Activated CD8-positive, alpha-beta memory T cell treated with anti-CD3 and anti-CD28 coated beads, Interleukin-2, amount 50 U/mL, for 48 hours (primary cell): Measurements from ENCODE around the gene GOLGA6L25.
"Not testable (repeated sequence)": the region's sequence is repeated elsewhere in the genome, so short reads cannot be mapped to it uniquely, and the experiment has no call there.

Experiments used
- DNase-seq: peaks from one replicate; pipeline ENCODE4 v3.0.0-alpha.2; 2020

GOLGA6L25 gene

DNA sequence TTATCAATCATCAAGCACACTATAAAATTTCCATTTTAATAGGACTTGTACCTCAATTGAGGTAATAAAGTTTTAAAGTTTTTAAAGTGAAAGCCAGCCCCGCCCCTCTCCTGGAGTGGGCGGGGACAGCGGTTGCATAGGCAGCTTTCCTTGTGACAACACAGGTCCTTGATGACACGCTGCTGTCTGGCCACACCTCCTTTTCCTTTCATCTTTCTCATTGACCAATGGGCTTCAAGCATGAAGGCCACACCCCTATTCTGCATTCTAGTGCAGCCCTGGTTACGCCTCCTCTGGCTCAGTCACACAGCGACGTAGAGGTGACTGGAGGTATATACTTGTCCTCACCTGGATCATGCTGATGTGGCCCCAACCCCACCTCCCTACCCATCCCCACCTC lies at the start of gene GOLGA6L25:
TSS of gene GOLGA6L25 (plus strand) at position 301 of the 400 bp plus-strand sequence. CDS start at position 362, 61 bp downstream.
- not testable (repeated sequence) for DNase-seq

DNA sequence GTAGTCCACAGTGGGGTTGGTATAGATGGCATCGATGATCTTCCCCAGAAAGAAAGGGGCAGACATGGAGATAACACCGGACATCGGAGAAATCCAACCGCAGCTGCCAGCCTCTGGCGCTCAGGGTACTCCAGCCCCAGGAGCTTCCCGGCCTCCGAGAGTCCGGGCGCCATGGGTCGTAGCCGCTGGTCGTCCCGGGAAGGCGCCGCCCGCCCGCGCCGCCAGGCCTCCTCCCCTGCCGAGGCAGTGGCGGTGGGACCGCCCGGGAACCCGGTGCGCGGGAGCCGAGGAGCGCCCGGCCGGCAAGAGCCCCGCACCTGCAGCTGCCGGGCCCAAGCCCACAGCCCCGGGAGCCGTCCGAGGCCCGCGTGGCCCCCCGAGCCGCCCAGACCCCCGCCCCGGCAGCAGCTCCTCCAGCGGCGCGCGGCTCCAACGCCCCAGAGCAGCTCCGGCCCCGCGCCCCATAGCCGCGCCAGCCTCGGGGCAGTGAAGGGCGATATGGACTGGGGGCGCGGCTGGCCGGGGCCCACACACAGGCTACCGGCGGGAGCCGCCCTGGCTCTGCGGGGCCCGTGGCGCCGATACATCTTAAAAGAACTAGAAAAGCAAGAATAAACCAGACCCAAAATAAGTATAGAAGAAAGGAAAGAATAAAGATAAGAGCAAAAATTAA lies 45.0 kb upstream of the GOLGA6L25 start:
- not testable (repeated sequence) for DNase-seq

DNA sequence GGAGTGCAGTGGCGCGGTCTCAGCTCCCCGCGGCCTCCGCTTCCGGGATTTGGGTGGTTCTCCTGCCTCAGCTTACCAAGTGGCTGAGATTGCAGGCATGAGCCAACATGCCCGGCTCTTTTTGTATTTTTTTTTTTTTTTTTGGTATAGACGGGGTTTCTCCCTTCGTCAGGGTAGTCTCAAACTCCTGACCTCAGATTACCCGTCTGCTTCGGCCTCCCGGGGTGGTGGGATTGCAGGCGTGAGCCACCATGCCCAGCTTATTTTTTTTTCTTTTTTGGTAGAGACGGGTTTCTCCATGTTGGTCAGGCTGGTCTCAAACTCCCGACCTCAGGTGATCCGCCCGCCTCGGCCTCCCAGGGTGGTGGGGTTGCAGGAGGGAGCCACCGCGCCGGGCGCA lies 39.2 kb upstream of the GOLGA6L25 start:
- not testable (repeated sequence) for DNase-seq

DNA sequence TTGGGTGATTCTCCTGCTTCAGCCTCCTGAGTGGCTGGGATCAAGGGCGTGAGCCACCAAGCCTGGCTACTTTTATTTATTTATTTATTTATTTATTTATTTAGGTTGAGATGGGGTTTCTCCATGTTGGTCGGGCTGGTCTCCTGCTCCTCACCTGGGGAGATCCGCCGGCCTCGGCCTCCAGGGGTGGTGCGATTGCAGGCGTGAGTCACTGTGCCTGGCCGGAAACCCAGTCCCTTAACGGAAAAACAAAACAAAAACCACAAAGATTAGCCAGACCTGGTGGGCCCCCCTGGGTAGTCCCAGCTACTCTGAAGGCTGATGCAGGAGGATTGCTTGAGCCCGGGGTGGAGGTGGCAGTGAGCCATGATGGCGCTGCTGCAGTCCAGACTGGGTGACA lies 38.2 kb upstream of the GOLGA6L25 start:
- not testable (repeated sequence) for DNase-seq

- not testable (repeated sequence) for DNase-seq
These were observed 20.4 kb upstream of the GOLGA6L25 start, which contains the start of gene GOLGA8G for GRCh38 chr15:28532954-28533353. Gene GOLGA8G, minus strand, starts transcription at chr15:28532971. Its CDS starts 62 bp downstream, at chr15:28532909.

DNA sequence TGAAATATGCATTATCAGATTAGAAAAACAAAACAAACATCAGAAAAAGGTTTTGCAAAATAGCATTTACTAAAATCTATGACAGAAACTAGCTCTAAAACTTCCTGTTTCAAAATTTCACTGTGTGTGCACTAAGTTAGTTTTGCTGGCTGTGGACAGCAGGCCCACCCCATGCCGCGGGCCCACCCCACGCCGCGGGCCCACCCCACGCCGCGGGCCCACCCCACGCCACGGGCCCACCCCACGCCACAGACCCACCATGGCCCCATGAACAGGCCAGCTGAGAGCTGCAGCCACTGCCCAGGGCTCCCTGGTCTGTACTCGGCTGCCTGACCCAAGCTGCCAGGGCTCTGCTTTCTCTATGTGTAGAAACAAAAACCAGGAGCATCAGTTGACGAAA lies 20.0 kb downstream of the GOLGA6L25 start:
- DNase-seq = not testable (repeated sequence)

DNA sequence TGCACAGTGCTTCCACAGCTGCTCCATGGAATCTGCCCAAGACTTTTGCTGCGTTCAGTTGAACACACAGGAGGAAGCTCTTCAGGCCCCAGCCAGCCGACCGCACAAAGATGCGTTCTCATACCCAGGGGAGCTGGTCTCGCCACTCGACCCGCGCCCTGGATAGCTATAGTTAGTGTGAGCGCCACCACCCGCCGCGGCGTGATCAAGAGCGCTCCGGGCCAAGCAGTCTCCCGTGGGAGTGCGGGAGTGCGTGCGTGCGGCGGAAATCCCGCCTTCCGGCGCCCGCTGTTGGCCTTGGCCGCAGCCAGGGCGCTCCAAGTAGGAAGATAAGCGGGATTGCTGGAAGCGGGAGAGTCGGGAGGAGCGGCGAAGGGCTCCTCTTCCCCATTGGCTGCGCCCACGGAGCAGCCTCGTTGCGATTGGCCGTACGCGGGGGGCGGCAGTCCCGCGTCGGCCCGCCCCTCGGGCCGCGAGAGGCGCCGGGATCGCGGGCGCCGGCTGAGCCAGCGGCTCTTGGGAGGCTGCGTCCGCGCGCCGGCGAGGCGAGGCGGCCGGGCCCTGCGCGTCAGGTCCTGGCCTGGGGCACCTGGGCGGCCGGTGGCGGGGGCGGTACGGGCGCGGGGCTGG lies 35.7 kb downstream of the GOLGA6L25 start:
- not testable (repeated sequence) for DNase-seq

GRCh38 chr15:28589769-28590168 lies 36.4 kb downstream of the GOLGA6L25 start:
- DNase-seq = not testable (repeated sequence)

DNA sequence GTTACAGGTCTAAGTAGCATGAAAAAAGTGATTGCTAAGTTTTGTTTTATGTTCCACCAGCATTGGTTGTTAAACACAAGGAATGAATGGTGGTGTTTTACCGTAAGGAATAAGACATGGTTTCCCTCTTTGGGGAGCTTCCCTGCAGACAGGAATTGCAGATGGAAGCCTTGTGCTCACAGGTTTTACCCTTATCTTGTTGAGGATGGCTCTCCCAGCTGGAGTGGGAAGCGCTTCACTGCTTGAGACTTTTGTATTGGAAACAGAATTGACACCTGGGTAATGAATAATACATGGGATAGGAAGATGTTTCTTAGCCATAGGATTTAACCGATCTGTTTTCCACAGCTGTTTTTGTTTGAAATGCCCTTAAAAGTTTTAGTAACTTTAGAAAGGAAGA lies 39.0 kb downstream of the GOLGA6L25 start:
- not testable (repeated sequence) for DNase-seq

- DNase-seq = not testable (repeated sequence)
These were observed 40.2 kb downstream of the GOLGA6L25 start for GRCh38 chr15:28593424-28594129.

DNA sequence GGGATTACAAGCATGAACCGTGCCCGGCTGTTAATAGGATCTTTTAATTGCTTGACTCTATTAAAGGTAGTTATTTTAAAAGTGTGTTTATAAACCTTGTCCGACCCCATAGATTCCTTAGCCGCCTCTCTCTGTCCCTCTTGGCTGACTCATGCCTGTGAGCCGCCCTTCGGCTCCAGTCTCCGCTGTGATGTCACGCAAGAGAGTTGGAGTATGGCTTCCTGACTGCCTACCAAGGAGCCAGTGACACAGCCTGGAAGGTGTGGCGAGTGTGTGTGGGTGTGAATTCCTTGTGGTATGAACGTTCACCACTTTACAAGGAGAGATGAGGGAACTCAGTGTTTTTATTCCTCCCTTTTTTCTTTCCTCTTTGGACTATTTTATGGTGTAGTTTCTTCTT lies 44.1 kb downstream of the GOLGA6L25 start:
- not testable (repeated sequence) for DNase-seq

DNA sequence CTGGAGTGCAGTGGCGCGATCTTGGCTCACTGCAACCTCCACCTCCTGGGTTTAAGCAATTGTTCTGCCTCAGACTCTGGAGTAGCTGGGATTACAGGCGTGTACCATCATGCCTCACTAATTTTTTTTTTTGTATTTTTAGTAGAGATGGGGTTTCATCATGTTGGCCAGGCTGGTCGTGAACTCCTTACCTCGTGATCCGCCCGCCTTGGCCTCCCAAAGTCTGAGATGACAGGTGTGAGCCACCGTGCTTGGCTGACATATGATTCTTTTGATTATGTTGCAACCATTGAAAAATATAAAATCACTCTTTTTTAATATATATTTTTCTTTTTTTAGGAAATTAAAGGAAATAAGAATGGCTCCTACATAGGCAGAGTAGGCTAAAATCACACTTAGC lies 44.8 kb downstream of the GOLGA6L25 start:
- not testable (repeated sequence) for DNase-seq

DNA sequence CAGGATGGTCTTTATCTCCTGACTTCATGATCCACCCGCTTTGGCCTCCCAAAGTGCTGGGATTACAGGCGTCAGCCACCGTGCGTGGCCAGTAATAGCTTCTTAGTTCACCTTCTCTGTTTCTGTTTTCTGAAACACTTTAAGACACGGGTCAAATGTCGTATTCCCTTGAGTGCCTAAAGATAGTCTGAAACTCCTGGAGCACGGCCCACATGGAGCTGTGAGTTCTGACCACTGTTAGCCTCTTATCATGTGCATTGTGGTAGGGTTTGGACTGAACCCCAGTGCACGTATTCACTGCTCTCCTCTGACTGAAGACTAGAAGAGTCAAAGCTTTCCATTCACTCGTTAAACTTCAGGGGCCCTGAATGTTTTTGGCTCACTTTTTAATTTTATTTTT lies 48.8 kb downstream of the GOLGA6L25 start:
- not testable (repeated sequence) for DNase-seq
